GM12878 (cell line): ENCODE measurements around the gene ZNF669. TPM values are rescaled to one million over a fixed set of nuclear protein-coding genes. Genes with fewer than 3 reads are reported as not detected.
A peak's percentile ranks its signal among the peaks of the same experiment; 100 is the strongest.

Experiments used
- ATAC-seq: fragments of 200-7000 bp; cut with Tn5 transposase; 3 replicates; pipeline ENCODE4 v1.9.1; 2020; ENCODE audit warnings: mild to moderate bottlenecking, moderate library complexity
- BruUV-seq: library from RNA; stranded (reverse); fragments of 400-500 nt; replicated peaks from 2 replicates; lab custom pipeline; 2021; lab: Mats Ljungman, UMichigan
- CTCF ChIA-PET: fragments of 300-600 bp; sonication (Branson Sonifier 250); formaldehyde crosslinking; extraction: SDS; loops from one replicate; lab custom pipeline; 2021; ENCODE audit warnings: inconsistent platforms; lab: Yijun Ruan, JAX
- POLR2A ChIA-PET: fragments of 350-600 bp; formaldehyde crosslinking; extraction: SDS; loops from one replicate; lab custom pipeline; 2021; ENCODE audit warnings: inconsistent platforms; lab: Charles Lee
- RAD21 ChIA-PET: fragments of 300-600 bp; sonication (Branson Sonifier 250); formaldehyde crosslinking; loops from one replicate; lab custom pipeline; 2023; ENCODE audit warnings: antibody characterized with exemption; ENCODE audit not compliant: unreplicated experiment; lab: Charles Lee
- SMC1A ChIA-PET: fragments of 300-600 bp; sonication (Branson Sonifier 250); formaldehyde crosslinking; loops from one replicate; lab custom pipeline; 2023; ENCODE audit not compliant: unreplicated experiment, uncharacterized antibody; lab: Charles Lee
- DNase-seq: peaks from one replicate; pipeline ENCODE4 v3.0.0-alpha.2; 2011; ENCODE audit warnings: low read depth, low spot score
- FAIRE-seq: peaks from 3 replicates; lab custom pipeline; 2011; peaks lifted over from hg19 to GRCh38; lab: Jason Lieb, UNC
- H2AFZ ChIP-seq: 2 replicates; pipeline ENCODE4 v1.6.0; 2011; ENCODE audit warnings: low read depth, low read length, control low read depth; ENCODE audit not compliant: control insufficient read depth
- H3K27ac ChIP-seq: 2 replicates; pipeline ENCODE4 v1.5.1; 2011; ENCODE audit warnings: control low read depth; ENCODE audit not compliant: control insufficient read depth, insufficient read depth
- H3K27me3 ChIP-seq, 2 experiments: replicated peaks in 1 of 2; 2 replicates each; pipeline versions ENCODE4 v1.6.0 to v1.6.1; 2011; ENCODE audit warnings: low read length in 1 of 2; ENCODE audit not compliant: control insufficient read depth in 2 of 2, insufficient read depth in 2 of 2
- H3K36me3 ChIP-seq, 2 experiments: 2 replicates each; pipeline ENCODE4 v1.5.1; 2011; ENCODE audit warnings: low read length in 1 of 2; ENCODE audit not compliant: control insufficient read depth in 2 of 2, insufficient read depth in 2 of 2
- H3K4me1 ChIP-seq: 2 replicates; pipeline ENCODE4 v1.6.1; 2011; ENCODE audit warnings: mild to moderate bottlenecking, low read length, moderate library complexity, mixed read lengths; ENCODE audit not compliant: control insufficient read depth, insufficient read depth
- H3K4me2 ChIP-seq: 2 replicates; pipeline ENCODE4 v1.6.0; 2011; ENCODE audit warnings: control low read depth; ENCODE audit not compliant: control insufficient read depth, insufficient read depth
- H3K4me3 ChIP-seq: fragments of 200-600 bp; sonication (generic); 2 replicates; pipeline ENCODE4 v1.5.1; 2016
- H3K79me2 ChIP-seq: 2 replicates; pipeline ENCODE4 v1.6.0; 2011; ENCODE audit warnings: low read length; ENCODE audit not compliant: control insufficient read depth, insufficient read depth
- H3K9ac ChIP-seq: 2 replicates; pipeline ENCODE4 v1.8.0; 2011; ENCODE audit warnings: low read length, control low read depth, mixed read lengths; ENCODE audit not compliant: control insufficient read depth, insufficient read depth
- H3K9me3 ChIP-seq: replicated peaks from 3 replicates; pipeline ENCODE4 v1.5.1; 2011; ENCODE audit warnings: mild to moderate bottlenecking, low read length; ENCODE audit not compliant: control insufficient read depth, insufficient read depth
- H4K20me1 ChIP-seq: 2 replicates; pipeline ENCODE4 v1.6.0; 2011; ENCODE audit not compliant: control insufficient read depth, insufficient read depth
- CHD2 ChIP-seq: IDR thresholded peaks from 2 replicates; pipeline ENCODE4 v1.6.1; 2011; ENCODE audit warnings: low read depth, low read length, improper control_type of control experiment, borderline replicate concordance
- FOXK2 ChIP-seq: fragments of 450-650 bp; IDR thresholded peaks from 2 replicates; pipeline ENCODE4 v1.6.1; 2017; ENCODE audit warnings: mild to moderate bottlenecking, moderate library complexity
- HCFC1 ChIP-seq: fragments of 150-350 bp; IDR thresholded peaks from 2 replicates; pipeline ENCODE4 v1.6.1; 2014; ENCODE audit warnings: low read length
- IKZF1 ChIP-seq: fragments of 450-650 bp; conservative IDR thresholded peaks from 2 replicates; pipeline ENCODE4 v1.6.1; 2017; ENCODE audit warnings: antibody characterized with exemption, mild to moderate bottlenecking
- IKZF2 ChIP-seq, 2 experiments: fragments of 450-650 bp; IDR thresholded peaks; 2 replicates each; pipeline ENCODE4 v1.6.1; 2017; ENCODE audit warnings: mild to moderate bottlenecking in 2 of 2, moderate library complexity in 2 of 2
- NBN ChIP-seq: fragments of 450-650 bp; IDR thresholded peaks from 2 replicates; pipeline ENCODE4 v1.6.1; 2016
- PAX5 ChIP-seq: IDR thresholded peaks from 2 replicates; pipeline ENCODE4 v1.6.1; 2011; ENCODE audit warnings: low read depth, low read length, borderline replicate concordance
- SIN3A ChIP-seq: IDR thresholded peaks from 2 replicates; pipeline ENCODE4 v1.6.1; 2012; ENCODE audit warnings: low read depth, low read length, improper control_type of control experiment
- ZNF274 ChIP-seq: IDR thresholded peaks from one replicate; pipeline ENCODE4 v1.8.0; 2011; ENCODE audit not compliant: insufficient read length, insufficient read depth
- WGBS: methylation state at CpG from one replicate; pipeline ENCODE4 v1.1.6; 2016; ENCODE audit warnings: low lambda C conversion rate; ENCODE audit not compliant: insufficient replicate concordance, insufficient coverage; ENCODE audit errors: missing lambda C conversion rate; 5-methylcytosine and 5-hydroxymethylcytosine counted together
- in situ Hi-C: fragments of 300-500 bp; cut with MboI; formaldehyde crosslinking; loops from 9 replicates; pipeline ENCODE4 v1.14.3; 2018; ENCODE audit warnings: mixed read lengths
- intact Hi-C: fragments of 100-400 bp; cut with micrococcal nuclease; formaldehyde crosslinking; loops from one replicate; pipeline ENCODE4 v1.14.2; 2022; ENCODE audit not compliant: unreplicated experiment
- polyA plus RNA-seq, 11 experiments: library from polyadenylated mRNA; depleted of rRNA in 4 of 11; unstranded in 6 of 11; stranded (reverse) in 5 of 11; fragments of >200 nt; fragmentation: Nextera tagmentation in 4 of 11; fragmentation: Illumina TruSeq in 1 of 11; extraction: Ambion mirVana in 4 of 11; extraction: Trizol in 1 of 11; gene quantifications; 1 replicate in 1 of 11; 2 replicates in 10 of 11; pipeline versions ENCODE4 v1.2.1 to v1.2.3, GENCODE V29; 2011 to 2016; ENCODE audit warnings: inconsistent platforms in 2 of 11, missing spikeins in 2 of 11, low read depth in 1 of 11
- total RNA-seq, 4 experiments: library from RNA; depleted of rRNA in 3 of 4; stranded (reverse); fragments of >200 nt in 3 of 4; fragmentation: Illumina TruSeq in 1 of 4; extraction: Trizol in 1 of 4; gene quantifications; 2 replicates each; pipeline versions ENCODE4 v1.2.1 to v1.2.3, GENCODE V29; 2013 to 2021
- TF ChIP-seq, protein P1 (sequence below): IDR thresholded peaks from 2 replicates; pipeline ENCODE4 v1.6.1; 2012; ENCODE audit warnings: improper control_type of control experiment, low read depth, low read length; ENCODE audit not compliant: insufficient replicate concordance
- TF ChIP-seq, protein P2 (sequence below): IDR thresholded peaks from 2 replicates; pipeline ENCODE4 v1.6.1; 2011; ENCODE audit warnings: low read depth, mild to moderate bottlenecking, low read length, moderate library complexity, borderline replicate concordance; ENCODE audit errors: extremely low read depth

Gene ZNF669
- total and polyA plus RNA-seq, 10 of the 15 experiments (the other 5 are each of a cell fraction or from before 2014, with no cell fraction given), result 4.8 to 11.1 (median 5.8) TPM

DNA sequence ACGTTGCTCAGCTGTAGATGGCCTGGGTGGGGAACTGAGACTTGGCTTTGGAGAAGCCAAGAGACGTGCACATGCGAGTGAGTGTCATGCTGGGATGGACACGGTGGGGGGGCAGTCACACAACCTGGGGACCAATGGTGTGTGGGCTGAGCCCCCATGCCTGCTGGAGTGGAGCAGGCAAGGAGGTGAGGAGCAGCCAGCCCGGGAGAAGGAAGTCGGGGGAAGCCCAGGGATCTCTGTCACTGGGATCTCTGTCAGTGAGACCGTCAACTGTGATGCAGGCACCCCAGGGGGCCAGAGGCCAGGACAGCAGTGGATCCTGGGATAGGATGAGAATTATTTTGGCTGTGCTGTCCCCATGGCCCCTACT lies 11.0 kb upstream of the ZNF669 start:
- SMC1A ChIA-PET, result no interaction called here
- no TSS peak for BruUV-seq
- Histone ChIP-seq H2AFZ (no peak overlapping the region), H3K4me3 (no peak overlapping the region), H3K4me1 (no peaks in the 10 kb centered on the region), H4K20me1 (no peaks in the 10 kb centered on the region), H3K9me3 (no peaks in the 10 kb centered on the region; the same call in 2 of the 3 replicates), H3K27ac (no peak overlapping the region), H3K36me3 (no peaks in the 10 kb centered on the region), H3K79me2 (no peaks in the 10 kb centered on the region), H3K9ac (no peak overlapping the region), H3K4me2 (no peak overlapping the region), H3K27me3 (peaks cover 1 to 5% of the 10 kb centered on the region in 2 experiments; a peak in 3 of 4 replicates)
- DNase-seq (no peak), FAIRE-seq (no peak), ATAC-seq (peak; percentile 12; the same call in 1 of the 3 replicates)
- WGBS, result 38% methylated on average over 7 of the region's 7 CpGs
- POLR2A ChIA-PET, result no interaction called here
- no peak for TF ChIP-seq PAX5
- TF ChIP-seq, protein P1, sequence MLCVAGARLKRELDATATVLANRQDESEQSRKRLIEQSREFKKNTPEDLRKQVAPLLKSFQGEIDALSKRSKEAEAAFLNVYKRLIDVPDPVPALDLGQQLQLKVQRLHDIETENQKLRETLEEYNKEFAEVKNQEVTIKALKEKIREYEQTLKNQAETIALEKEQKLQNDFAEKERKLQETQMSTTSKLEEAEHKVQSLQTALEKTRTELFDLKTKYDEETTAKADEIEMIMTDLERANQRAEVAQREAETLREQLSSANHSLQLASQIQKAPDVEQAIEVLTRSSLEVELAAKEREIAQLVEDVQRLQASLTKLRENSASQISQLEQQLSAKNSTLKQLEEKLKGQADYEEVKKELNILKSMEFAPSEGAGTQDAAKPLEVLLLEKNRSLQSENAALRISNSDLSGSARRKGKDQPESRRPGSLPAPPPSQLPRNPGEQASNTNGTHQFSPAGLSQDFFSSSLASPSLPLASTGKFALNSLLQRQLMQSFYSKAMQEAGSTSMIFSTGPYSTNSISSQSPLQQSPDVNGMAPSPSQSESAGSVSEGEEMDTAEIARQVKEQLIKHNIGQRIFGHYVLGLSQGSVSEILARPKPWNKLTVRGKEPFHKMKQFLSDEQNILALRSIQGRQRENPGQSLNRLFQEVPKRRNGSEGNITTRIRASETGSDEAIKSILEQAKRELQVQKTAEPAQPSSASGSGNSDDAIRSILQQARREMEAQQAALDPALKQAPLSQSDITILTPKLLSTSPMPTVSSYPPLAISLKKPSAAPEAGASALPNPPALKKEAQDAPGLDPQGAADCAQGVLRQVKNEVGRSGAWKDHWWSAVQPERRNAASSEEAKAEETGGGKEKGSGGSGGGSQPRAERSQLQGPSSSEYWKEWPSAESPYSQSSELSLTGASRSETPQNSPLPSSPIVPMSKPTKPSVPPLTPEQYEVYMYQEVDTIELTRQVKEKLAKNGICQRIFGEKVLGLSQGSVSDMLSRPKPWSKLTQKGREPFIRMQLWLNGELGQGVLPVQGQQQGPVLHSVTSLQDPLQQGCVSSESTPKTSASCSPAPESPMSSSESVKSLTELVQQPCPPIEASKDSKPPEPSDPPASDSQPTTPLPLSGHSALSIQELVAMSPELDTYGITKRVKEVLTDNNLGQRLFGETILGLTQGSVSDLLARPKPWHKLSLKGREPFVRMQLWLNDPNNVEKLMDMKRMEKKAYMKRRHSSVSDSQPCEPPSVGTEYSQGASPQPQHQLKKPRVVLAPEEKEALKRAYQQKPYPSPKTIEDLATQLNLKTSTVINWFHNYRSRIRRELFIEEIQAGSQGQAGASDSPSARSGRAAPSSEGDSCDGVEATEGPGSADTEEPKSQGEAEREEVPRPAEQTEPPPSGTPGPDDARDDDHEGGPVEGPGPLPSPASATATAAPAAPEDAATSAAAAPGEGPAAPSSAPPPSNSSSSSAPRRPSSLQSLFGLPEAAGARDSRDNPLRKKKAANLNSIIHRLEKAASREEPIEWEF, result no peak
- TF ChIP-seq, protein P2, sequence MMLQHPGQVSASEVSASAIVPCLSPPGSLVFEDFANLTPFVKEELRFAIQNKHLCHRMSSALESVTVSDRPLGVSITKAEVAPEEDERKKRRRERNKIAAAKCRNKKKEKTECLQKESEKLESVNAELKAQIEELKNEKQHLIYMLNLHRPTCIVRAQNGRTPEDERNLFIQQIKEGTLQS, result no peak
- no peak for TF ChIP-seq CHD2
- TF ChIP-seq NBN, result no peak
- no peak for TF ChIP-seq SIN3A
- TF ChIP-seq FOXK2, result no peak
- TF ChIP-seq ZNF274, result no peak
- TF ChIP-seq IKZF1, result no peak
- no peak for TF ChIP-seq IKZF2 (IDR thresholded peaks at IDR 0.05)
- no peak for TF ChIP-seq HCFC1
- RAD21 ChIA-PET, result no interaction called here
- intact Hi-C loops (no loop called here), in situ Hi-C loops (no loop called here)
- CTCF ChIA-PET, result no interaction called here
